ENCODE data around the gene ZNF784. TPM values are rescaled to one million over a fixed set of nuclear protein-coding genes. Genes with fewer than 3 reads are reported as not detected.

The ZNF784 gene
- total and polyA plus RNA-seq, 2 of the 13 experiments (the other 11 are each of a cell fraction or from before 2014, with no cell fraction given) = 4.1 to 4.2 TPM

DNA sequence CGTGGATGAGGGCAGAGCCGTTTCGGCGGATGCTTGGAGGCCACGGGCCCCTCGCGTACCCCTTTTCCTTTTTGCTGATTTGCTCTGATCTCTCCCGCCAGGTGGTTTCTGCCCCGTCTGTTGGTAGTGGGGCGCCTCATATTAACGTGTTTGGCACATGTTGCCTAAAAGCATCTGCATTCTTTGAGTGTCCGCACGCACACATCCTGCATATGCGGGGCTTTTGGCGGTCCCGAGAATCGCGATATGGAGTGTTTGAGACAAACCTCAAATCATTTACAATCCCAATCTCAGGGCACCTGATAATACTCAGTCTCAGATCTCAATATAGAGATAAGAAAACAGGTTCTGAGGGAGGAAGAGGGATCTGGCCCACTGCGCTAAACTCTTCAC, 31.3 kb upstream of the ZNF784 start (continued):
- TF ChIP-seq JARID2 (CRISPR knock-in tag; IDR thresholded peaks at IDR 0.05; ENCODE audit: insufficient replicate concordance) (no peak), SP4 (CRISPR knock-in tag; IDR thresholded peaks at IDR 0.05) (no peak), SOX5 (CRISPR knock-in tag; IDR thresholded peaks at IDR 0.05; ENCODE audit: borderline replicate concordance) (no peak), POLR2A (IDR thresholded peaks at IDR 0.05; ENCODE audit: insufficient read depth in 1 of 2, low read depth in 2 of 2, low read length in 2 of 2) (no peak), ZNF780A (CRISPR knock-in tag; IDR thresholded peaks at IDR 0.05) (0 out of 2 replicates have a peak, but pooled peaks have one; percentile 4), NR2F2 (IDR thresholded peaks at IDR 0.05; ENCODE audit: borderline replicate concordance, low read depth) (no peak), NCOA2 (CRISPR knock-in tag; IDR thresholded peaks at IDR 0.05) (0 out of 2 replicates have a peak, but pooled peaks have one; percentile 4), MBNL3 (CRISPR knock-in tag; conservative IDR thresholded peaks at IDR 0.05) (no peak), ZNF678 (CRISPR knock-in tag; IDR thresholded peaks at IDR 0.05) (no peak), HDAC1 (CRISPR knock-in tag; IDR thresholded peaks at IDR 0.05) (no peak), GABPA (IDR thresholded peaks at IDR 0.05; ENCODE audit: low read depth, low read length) (no peak), GABPA (CRISPR knock-in tag; IDR thresholded peaks at IDR 0.05; ENCODE audit: low read depth) (no peak), ZBTB7B (CRISPR knock-in tag; IDR thresholded peaks at IDR 0.05) (peak; percentile 6; the same call in 1 of the 2 replicates), ZNF251 (CRISPR knock-in tag; IDR thresholded peaks at IDR 0.05) (no peak), ZFP82 (CRISPR knock-in tag; IDR thresholded peaks at IDR 0.05; ENCODE audit: borderline replicate concordance) (no peak)
- TF ChIP-seq, protein P1, sequence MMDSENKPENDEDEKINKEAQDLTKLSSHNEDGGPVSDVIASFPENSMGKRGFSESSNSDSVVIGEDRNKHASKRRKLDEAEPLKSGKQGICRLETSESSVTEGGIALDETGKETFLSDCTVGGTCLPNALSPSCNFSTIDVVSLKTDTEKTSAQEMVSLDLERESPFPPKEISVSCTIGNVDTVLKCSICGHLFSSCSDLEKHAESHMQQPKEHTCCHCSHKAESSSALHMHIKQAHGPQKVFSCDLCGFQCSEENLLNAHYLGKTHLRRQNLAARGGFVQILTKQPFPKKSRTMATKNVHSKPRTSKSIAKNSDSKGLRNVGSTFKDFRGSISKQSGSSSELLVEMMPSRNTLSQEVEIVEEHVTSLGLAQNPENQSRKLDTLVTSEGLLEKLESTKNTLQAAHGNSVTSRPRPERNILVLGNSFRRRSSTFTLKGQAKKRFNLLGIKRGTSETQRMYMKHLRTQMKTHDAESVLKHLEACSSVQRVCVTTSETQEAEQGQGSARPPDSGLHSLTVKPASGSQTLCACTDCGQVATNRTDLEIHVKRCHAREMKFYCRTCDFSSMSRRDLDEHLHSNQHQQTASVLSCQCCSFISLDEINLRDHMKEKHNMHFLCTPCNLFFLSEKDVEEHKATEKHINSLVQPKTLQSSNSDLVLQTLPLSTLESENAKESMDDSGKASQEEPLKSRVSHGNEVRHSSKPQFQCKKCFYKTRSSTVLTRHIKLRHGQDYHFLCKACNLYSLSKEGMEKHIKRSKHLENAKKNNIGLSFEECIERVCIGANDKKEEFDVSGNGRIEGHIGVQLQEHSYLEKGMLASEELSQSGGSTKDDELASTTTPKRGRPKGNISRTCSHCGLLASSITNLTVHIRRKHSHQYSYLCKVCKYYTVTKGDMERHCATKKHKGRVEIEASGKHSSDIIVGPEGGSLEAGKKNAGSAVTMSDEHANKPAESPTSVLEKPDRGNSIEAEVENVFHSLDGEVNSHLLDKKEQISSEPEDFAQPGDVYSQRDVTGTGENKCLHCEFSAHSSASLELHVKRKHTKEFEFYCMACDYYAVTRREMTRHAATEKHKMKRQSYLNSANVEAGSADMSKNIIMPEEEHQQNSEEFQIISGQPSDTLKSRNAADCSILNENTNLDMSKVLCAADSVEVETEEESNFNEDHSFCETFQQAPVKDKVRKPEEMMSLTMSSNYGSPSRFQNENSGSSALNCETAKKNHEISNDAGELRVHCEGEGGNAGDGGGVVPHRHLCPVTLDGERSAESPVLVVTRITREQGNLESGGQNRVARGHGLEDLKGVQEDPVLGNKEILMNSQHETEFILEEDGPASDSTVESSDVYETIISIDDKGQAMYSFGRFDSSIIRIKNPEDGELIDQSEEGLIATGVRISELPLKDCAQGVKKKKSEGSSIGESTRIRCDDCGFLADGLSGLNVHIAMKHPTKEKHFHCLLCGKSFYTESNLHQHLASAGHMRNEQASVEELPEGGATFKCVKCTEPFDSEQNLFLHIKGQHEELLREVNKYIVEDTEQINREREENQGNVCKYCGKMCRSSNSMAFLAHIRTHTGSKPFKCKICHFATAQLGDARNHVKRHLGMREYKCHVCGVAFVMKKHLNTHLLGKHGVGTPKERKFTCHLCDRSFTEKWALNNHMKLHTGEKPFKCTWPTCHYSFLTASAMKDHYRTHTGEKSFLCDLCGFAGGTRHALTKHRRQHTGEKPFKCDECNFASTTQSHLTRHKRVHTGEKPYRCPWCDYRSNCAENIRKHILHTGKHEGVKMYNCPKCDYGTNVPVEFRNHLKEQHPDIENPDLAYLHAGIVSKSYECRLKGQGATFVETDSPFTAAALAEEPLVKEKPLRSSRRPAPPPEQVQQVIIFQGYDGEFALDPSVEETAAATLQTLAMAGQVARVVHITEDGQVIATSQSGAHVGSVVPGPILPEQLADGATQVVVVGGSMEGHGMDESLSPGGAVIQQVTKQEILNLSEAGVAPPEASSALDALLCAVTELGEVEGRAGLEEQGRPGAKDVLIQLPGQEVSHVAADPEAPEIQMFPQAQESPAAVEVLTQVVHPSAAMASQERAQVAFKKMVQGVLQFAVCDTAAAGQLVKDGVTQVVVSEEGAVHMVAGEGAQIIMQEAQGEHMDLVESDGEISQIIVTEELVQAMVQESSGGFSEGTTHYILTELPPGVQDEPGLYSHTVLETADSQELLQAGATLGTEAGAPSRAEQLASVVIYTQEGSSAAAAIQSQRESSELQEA (CRISPR knock-in tag; IDR thresholded peaks at IDR 0.05; ENCODE audit: not compliant biosample characterization) = no peak
- TF ChIP-seq, protein P2, sequence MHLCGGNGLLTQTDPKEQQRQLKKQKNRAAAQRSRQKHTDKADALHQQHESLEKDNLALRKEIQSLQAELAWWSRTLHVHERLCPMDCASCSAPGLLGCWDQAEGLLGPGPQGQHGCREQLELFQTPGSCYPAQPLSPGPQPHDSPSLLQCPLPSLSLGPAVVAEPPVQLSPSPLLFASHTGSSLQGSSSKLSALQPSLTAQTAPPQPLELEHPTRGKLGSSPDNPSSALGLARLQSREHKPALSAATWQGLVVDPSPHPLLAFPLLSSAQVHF (CRISPR knock-in tag; IDR thresholded peaks at IDR 0.05) = no peak
- TF ChIP-seq, protein P3, sequence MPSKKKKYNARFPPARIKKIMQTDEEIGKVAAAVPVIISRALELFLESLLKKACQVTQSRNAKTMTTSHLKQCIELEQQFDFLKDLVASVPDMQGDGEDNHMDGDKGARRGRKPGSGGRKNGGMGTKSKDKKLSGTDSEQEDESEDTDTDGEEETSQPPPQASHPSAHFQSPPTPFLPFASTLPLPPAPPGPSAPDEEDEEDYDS (CRISPR knock-in tag; IDR thresholded peaks at IDR 0.05) = no peak
- TF ChIP-seq, protein P4, sequence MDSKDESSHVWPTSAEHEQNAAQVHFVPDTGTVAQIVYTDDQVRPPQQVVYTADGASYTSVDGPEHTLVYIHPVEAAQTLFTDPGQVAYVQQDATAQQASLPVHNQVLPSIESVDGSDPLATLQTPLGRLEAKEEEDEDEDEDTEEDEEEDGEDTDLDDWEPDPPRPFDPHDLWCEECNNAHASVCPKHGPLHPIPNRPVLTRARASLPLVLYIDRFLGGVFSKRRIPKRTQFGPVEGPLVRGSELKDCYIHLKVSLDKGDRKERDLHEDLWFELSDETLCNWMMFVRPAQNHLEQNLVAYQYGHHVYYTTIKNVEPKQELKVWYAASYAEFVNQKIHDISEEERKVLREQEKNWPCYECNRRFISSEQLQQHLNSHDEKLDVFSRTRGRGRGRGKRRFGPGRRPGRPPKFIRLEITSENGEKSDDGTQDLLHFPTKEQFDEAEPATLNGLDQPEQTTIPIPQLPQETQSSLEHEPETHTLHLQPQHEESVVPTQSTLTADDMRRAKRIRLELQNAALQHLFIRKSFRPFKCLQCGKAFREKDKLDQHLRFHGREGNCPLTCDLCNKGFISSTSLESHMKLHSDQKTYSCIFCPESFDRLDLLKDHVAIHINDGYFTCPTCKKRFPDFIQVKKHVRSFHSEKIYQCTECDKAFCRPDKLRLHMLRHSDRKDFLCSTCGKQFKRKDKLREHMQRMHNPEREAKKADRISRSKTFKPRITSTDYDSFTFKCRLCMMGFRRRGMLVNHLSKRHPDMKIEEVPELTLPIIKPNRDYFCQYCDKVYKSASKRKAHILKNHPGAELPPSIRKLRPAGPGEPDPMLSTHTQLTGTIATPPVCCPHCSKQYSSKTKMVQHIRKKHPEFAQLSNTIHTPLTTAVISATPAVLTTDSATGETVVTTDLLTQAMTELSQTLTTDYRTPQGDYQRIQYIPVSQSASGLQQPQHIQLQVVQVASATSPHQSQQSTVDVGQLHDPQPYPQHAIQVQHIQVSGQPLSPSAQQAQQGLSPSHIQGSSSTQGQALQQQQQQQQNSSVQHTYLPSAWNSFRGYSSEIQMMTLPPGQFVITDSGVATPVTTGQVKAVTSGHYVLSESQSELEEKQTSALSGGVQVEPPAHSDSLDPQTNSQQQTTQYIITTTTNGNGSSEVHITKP (CRISPR knock-in tag; IDR thresholded peaks at IDR 0.05; ENCODE audit: low read depth) = no peak; the same call in 1 of the 2 replicates

All from HepG2 (cell line).